LNCaP clone FGC (cell line): ENCODE measurements around the gene PARD6B.

Experiments used
- DNase-seq: peaks from one replicate; pipeline ENCODE4 v3.0.0-alpha.2; 2011; ENCODE audit warnings: low read depth
- H3K4me3 ChIP-seq: 2 replicates; pipeline ENCODE4 v1.5.1; 2011; ENCODE audit warnings: mild to moderate bottlenecking, low read depth, low read length, control low read depth
- CTCF ChIP-seq: IDR thresholded peaks from 2 replicates; pipeline ENCODE4 v1.5.1; 2012; ENCODE audit warnings: mild to moderate bottlenecking; ENCODE audit not compliant: control insufficient read depth, insufficient read depth; ENCODE audit errors: extremely low read depth

Gene PARD6B

DNA sequence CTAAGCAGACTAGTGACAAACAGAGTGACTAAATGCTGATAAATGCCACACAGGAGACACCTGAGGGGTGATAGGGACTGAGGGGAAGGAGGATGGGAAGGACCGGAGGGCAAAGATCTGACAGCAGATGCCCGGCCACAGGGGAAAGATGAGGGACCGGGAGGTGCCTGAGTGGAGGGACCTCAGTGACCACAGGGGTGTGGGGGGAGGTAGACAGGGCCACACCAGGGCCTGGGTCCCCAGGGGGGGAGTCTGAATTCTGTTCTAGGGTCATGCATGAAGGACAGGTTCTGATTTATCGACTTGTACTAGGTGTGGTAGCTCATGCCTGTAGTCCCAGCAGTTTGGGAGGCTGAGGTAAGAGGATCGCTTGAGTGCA is 70.4 kb downstream of the PARD6B start:
- DNase-seq, result no peak
- no peak for TF ChIP-seq CTCF
- H3K4me3 ChIP-seq, result no peak overlapping the region

- TF ChIP-seq CTCF, result no peak
Measured at GRCh38 chr20:50802289-50802688, 70.9 kb downstream of the PARD6B start.

DNA sequence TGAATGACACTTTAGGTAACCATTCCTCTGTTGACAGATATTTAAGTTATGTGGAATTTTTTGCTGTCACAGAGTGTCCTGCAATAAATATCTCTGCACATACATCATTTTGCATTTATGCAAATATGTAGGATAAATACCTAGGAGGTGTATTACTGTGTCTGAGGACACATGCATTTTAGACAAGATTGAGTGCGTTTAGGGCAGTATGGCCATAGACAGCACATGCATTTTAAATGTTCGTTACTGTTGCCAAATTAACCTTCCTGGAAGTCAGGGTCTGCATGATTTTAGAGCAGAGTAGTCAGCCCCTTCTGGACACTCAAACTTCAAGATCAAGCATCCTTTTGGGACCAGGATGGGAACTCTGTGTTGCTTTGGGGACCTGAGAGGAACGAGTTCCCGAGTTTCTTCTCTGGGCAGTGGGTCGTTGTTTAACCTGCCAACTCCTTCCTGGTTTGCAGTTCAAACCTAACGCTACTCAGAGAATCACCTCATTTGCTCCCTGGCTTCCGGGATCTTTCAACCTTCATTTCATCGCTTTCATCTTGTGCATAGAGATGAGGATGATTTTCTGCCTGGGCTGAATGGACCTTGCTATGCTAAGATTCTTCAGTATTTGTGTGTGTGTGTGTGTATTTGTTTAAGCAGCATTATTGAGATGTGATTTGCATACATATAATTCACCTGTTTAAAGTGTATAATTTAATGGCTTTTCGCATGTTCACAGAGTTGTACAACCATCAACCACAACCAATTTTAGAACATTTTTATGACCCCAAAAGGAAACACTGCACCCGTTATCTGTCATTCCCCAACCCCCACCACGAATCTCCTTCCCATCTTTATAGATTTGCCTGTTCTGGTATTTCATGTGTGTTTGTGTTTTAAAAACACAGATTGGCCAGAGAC is 73.3 kb downstream of the PARD6B start:
- no peak overlapping the region for H3K4me3 ChIP-seq
- DNase-seq, result no peak
- TF ChIP-seq CTCF, result no peak

More at GRCh38 chr20:50802289-50802688, 70.9 kb downstream of the PARD6B start:
- H3K4me3 ChIP-seq, result no peak overlapping the region
- DNase-seq, result no peak

GRCh38 chr20:50805349-50805684 is 73.9 kb downstream of the PARD6B start:
- no peak for TF ChIP-seq CTCF
- DNase-seq, result no peak
- H3K4me3 ChIP-seq, result no peak overlapping the region

DNA sequence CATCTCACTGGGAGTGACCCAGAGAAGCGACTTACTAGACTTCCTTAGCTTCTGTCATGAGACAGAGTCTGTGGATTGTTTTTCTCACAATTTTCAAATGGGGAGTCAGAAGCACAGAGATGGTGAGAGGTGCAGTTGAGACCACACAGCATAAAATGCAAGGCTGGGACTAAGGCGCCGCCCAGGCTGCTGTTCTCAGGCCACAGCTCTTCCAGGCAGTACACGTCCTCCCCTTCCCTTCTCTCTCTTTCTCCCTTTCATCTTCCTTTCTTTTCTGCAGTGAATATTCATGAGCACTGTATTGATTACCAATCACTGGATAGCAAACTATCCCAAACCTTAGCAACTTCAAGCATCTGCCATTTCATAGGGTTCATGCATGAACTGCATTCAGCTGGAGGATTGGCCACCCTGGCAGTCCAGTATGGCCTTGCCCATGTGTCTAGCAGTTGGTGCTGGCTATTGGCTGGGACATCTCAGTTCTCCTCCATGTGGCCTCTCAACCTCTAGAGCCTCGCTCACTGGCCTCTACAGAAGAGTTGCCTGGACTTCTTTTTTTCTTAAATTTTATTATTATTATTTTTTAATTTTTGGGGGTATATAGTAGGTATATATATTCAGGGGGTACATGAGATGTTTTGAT is 74.9 kb downstream of the PARD6B start:
- no peak for TF ChIP-seq CTCF
- no peak for DNase-seq
- H3K4me3 ChIP-seq, result no peak overlapping the region
